ENCODE measurements around the gene DDRGK1.

DDRGK1 gene

DNA sequence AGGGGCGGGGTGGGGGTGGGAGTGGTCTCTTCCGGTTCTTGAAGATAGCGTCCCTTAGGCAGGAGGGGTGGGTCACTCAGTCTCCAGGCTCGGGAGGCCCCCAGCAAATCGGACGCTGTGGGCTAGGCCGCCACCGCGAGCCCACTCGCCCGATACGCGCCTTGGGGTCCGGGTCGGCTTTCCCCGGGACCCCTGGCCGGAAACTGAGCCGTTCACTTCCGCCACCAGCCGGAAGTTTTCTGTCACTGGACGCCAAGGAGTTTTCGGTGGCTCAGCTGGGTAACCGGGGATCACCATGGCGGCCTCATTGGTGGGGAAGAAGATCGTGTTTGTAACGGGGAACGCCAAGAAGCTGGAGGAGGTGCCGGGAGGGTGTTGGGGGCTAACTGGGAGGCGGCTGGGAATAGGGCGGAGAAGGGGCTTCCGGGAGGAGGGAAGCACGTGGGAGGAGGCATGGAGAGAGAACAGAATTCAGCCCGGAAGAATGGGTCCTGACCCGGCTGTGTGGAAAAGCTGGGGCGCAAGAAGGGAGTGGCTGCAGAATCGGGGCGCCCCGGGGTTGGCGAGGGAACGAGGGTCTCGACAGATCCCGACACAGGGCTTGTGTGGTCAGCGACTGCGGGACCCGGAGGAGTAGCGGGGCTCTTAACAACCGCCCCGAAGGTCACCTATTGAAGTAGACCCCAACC lies 4.9 kb upstream of the DDRGK1 start, which contains the start of gene ITPA:
Gene ITPA, plus strand, starts transcription at position 242 of the 689 bp plus-strand sequence. Its CDS starts 54 bp downstream, at position 296.
- Histone ChIP-seq H3K9me3 (ENCODE audit: insufficient read depth, low read depth, low read length) (no peaks in the 10 kb centered on the region), H3K36me3 (ENCODE audit: insufficient read depth, low read length) (no peaks in the 10 kb centered on the region), H3F3A (ENCODE audit: low read depth) (no peaks in the 10 kb centered on the region), H3K4me1 (ENCODE audit: insufficient read depth, low read length, poor library complexity, severe bottlenecking) (peaks cover 18% of the 10 kb centered on the region), H3K4me2 (ENCODE audit: low read depth, low read length, poor library complexity, severe bottlenecking) (peak within 1 kb of the TSS; percentile 100), H3K9ac (ENCODE audit: low read depth, low read length, poor library complexity, severe bottlenecking) (peak within 1 kb of the TSS; percentile 88), H3K4me3 (ENCODE audit: low read length, poor library complexity, severe bottlenecking) (peak within 1 kb of the TSS; percentile 90), H3K79me2 (ENCODE audit: insufficient read depth, low read length) (peaks cover 33% of the 10 kb centered on the region), H3K27me3 (ENCODE audit: insufficient read depth, low read length, poor library complexity, severe bottlenecking) (no peaks in the 10 kb centered on the region), H4K20me1 (ENCODE audit: insufficient read depth, low read length, poor library complexity, severe bottlenecking) (no peaks in the 10 kb centered on the region), H2AFZ (ENCODE audit: low read length) (peak within 1 kb of the TSS; percentile 97), H3K9me2 (replicated peaks; ENCODE audit: low read depth, low read length) (no peaks in the 10 kb centered on the region)
- no peak for TF ChIP-seq EZH2phosphoT487 (IDR thresholded peaks at IDR 0.05; ENCODE audit: borderline replicate concordance)
- TF ChIP-seq, protein P1, sequence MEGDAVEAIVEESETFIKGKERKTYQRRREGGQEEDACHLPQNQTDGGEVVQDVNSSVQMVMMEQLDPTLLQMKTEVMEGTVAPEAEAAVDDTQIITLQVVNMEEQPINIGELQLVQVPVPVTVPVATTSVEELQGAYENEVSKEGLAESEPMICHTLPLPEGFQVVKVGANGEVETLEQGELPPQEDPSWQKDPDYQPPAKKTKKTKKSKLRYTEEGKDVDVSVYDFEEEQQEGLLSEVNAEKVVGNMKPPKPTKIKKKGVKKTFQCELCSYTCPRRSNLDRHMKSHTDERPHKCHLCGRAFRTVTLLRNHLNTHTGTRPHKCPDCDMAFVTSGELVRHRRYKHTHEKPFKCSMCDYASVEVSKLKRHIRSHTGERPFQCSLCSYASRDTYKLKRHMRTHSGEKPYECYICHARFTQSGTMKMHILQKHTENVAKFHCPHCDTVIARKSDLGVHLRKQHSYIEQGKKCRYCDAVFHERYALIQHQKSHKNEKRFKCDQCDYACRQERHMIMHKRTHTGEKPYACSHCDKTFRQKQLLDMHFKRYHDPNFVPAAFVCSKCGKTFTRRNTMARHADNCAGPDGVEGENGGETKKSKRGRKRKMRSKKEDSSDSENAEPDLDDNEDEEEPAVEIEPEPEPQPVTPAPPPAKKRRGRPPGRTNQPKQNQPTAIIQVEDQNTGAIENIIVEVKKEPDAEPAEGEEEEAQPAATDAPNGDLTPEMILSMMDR (conservative IDR thresholded peaks at IDR 0.05; ENCODE audit: low read length): no peak

DNA sequence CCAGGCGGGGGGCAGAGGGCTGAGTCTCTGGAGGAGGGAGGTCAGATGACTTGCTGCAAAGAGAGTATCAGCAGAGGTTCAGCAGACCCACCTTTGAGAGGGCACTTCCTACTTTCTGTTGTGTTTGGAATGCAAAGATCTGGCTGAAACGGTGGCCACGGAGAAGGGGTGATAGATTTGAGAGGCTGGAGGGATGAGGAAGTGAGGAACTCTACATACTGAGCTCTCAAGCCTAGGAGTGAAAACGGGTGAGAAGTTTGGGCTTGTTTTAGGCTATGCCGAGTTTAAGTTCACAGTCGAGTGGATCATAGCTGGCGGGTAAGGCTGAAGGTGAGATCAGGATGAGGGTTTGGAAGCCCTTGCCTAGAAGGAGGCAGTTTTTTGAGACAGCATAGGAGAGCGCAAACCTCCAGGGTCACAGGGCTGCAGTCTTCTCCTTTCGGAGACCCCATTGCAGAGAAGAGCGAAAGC lies 4.3 kb upstream of the DDRGK1 start:
- H3K27me3 ChIP-seq (ENCODE audit: insufficient read depth, low read length, poor library complexity, severe bottlenecking): no peaks in the 10 kb centered on the region
- no peak for TF ChIP-seq EZH2phosphoT487 (IDR thresholded peaks at IDR 0.05; ENCODE audit: borderline replicate concordance)
- TF ChIP-seq, protein P1 (conservative IDR thresholded peaks at IDR 0.05; ENCODE audit: low read length): no peak
- peak overlapping the region; percentile 100 for H3K4me2 ChIP-seq (ENCODE audit: low read depth, low read length, poor library complexity, severe bottlenecking)
- H2AFZ ChIP-seq (ENCODE audit: low read length): peak overlapping the region; percentile 97
- no peaks in the 10 kb centered on the region for H3K9me2 ChIP-seq (replicated peaks; ENCODE audit: low read depth, low read length)
- peak overlapping the region; percentile 90 for H3K4me3 ChIP-seq (ENCODE audit: low read length, poor library complexity, severe bottlenecking)
- H3K36me3 ChIP-seq (ENCODE audit: insufficient read depth, low read length): no peaks in the 10 kb centered on the region
- H3K9ac ChIP-seq (ENCODE audit: low read depth, low read length, poor library complexity, severe bottlenecking): peak overlapping the region; percentile 88
- H3K4me1 ChIP-seq (ENCODE audit: insufficient read depth, low read length, poor library complexity, severe bottlenecking): peaks cover 18% of the 10 kb centered on the region
- H3K9me3 ChIP-seq (ENCODE audit: insufficient read depth, low read depth, low read length): no peaks in the 10 kb centered on the region
- H3K79me2 ChIP-seq (ENCODE audit: insufficient read depth, low read length): peaks cover 37% of the 10 kb centered on the region
- no peaks in the 10 kb centered on the region for H3F3A ChIP-seq (ENCODE audit: low read depth)
- H4K20me1 ChIP-seq (ENCODE audit: insufficient read depth, low read length, poor library complexity, severe bottlenecking): peaks cover 3% of the 10 kb centered on the region

DNA sequence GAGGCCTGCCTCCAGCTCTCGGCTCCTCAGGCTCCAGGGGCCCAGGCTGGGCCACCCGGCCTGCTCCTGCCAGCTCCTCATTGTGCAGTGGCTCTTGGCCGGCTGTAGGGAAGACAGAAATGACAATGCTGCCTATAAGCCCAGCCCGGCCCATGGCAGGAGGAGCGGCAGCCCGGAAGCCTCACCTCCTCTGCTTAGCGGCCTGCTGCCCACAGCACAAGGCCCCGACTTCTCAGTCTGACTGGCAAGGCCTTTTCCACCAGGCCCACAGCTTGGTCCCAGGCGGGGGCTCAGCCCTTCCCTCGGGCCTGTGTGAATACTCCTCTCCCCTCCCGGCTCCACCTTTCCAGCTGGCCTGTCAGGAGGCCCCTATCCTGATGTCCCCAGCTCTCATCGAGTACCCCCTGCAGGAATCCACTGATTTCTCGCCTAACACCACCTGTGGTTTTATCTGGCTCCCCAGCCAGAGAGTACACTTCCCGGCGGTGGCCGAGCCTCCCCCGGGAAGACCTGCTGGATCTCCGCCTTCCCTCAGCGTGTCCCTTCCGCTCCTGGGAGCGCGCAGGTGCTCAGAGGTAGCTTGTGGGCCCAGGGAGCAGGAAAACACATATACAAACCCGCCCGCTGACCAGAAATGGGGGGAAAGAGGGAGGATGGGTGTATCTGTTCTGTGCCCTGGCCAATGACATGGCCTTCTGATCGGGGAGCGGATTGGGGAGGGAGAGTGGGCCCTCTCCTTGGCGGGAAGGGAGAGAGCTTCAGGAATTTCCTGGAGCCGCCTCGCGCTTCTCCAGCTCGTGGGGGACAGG lies 963 bp downstream of the DDRGK1 start:
- Histone ChIP-seq H3K4me2 (ENCODE audit: low read depth, low read length, poor library complexity, severe bottlenecking) (peak overlapping the region; percentile 99), H3F3A (ENCODE audit: low read depth) (no peaks in the 10 kb centered on the region), H3K9ac (ENCODE audit: low read depth, low read length, poor library complexity, severe bottlenecking) (peak overlapping the region; percentile 97), H2AFZ (ENCODE audit: low read length) (peak overlapping the region; percentile 95), H3K79me2 (ENCODE audit: insufficient read depth, low read length) (peaks cover 31% of the 10 kb centered on the region), H3K27me3 (ENCODE audit: insufficient read depth, low read length, poor library complexity, severe bottlenecking) (no peaks in the 10 kb centered on the region), H3K9me3 (ENCODE audit: insufficient read depth, low read depth, low read length) (no peaks in the 10 kb centered on the region), H3K36me3 (ENCODE audit: insufficient read depth, low read length) (peaks cover 10% of the 10 kb centered on the region; the same call in 1 of the 2 replicates), H3K4me1 (ENCODE audit: insufficient read depth, low read length, poor library complexity, severe bottlenecking) (peaks cover 21% of the 10 kb centered on the region), H3K4me3 (ENCODE audit: low read length, poor library complexity, severe bottlenecking) (peak overlapping the region; percentile 98), H4K20me1 (ENCODE audit: insufficient read depth, low read length, poor library complexity, severe bottlenecking) (peaks cover 15% of the 10 kb centered on the region), H3K9me2 (replicated peaks; ENCODE audit: low read depth, low read length) (no peaks in the 10 kb centered on the region)
- TF ChIP-seq, protein P1 (conservative IDR thresholded peaks at IDR 0.05; ENCODE audit: low read length): no peak
- no peak for TF ChIP-seq EZH2phosphoT487 (IDR thresholded peaks at IDR 0.05; ENCODE audit: borderline replicate concordance)

Data from Loucy (cell line).